K562 (cell line): Measurements from ENCODE around the gene DCST1. TPM values are rescaled to one million over a fixed set of nuclear protein-coding genes. Genes with fewer than 3 reads are reported as not detected.
A peak's percentile ranks its signal among the peaks of the same experiment; 100 is the strongest.

Experiments
- E2F3 ChIP-seq: fragments of 250-450 bp; sonication (Bioruptor Pico); IDR thresholded peaks from 2 replicates; pipeline ENCODE4 v1.4.0; 2020; ENCODE audit warnings: mild to moderate bottlenecking
- FOXA1 ChIP-seq: fragments of 450-650 bp; IDR thresholded peaks from 2 replicates; pipeline ENCODE4 v1.6.1; 2016; ENCODE audit warnings: mild to moderate bottlenecking, borderline replicate concordance
- NCOA6 ChIP-seq: fragments of 450-650 bp; IDR thresholded peaks from 2 replicates; pipeline ENCODE4 v1.6.1; 2017; ENCODE audit warnings: mild to moderate bottlenecking
- NFIC ChIP-seq: fragments of 450-650 bp; IDR thresholded peaks from 2 replicates; pipeline ENCODE4 v1.6.1; 2017; ENCODE audit warnings: mild to moderate bottlenecking, inconsistent platforms
- NR2C2 ChIP-seq, 2 experiments: fragments of 200-800 bp in 1 of 2; sonication (Bioruptor generic) in 1 of 2; sonication (generic) in 1 of 2; formaldehyde crosslinking in 1 of 2; IDR thresholded peaks; 2 replicates each; pipeline versions ENCODE4 v1.6.1 to v1.8.0; 2016 to 2022; ENCODE audit warnings: mild to moderate bottlenecking in 1 of 2, missing compliant biosample characterization in 1 of 2, missing genetic modification characterization in 1 of 2, missing genetic modification reagents in 1 of 2
- NR2F6 ChIP-seq: fragments of 450-650 bp; formaldehyde crosslinking; IDR thresholded peaks from 2 replicates; pipeline ENCODE4 v1.4.0; 2020; ENCODE audit warnings: mild to moderate bottlenecking
- SMARCB1 ChIP-seq: IDR thresholded peaks from 2 replicates; pipeline ENCODE4 v1.6.1; 2011; ENCODE audit warnings: improper control_type of control experiment, low read depth; ENCODE audit not compliant: insufficient read length
- SRSF3 ChIP-seq: fragments of 200-400 bp; formaldehyde crosslinking; IDR thresholded peaks from 2 replicates; pipeline ENCODE4 v1.6.1; 2016; ENCODE audit warnings: mild to moderate bottlenecking, low read length, moderate library complexity; ENCODE audit not compliant: insufficient read depth
- ZNF24 ChIP-seq: fragments of 450-650 bp; IDR thresholded peaks from 2 replicates; pipeline ENCODE4 v1.6.1; 2016
- polyA plus RNA-seq, 8 experiments: library from polyadenylated mRNA; depleted of rRNA in 4 of 8; stranded (reverse) in 5 of 8; unstranded in 3 of 8; fragments of >200 nt; fragmentation: Nextera tagmentation in 2 of 8; fragmentation: Illumina TruSeq in 1 of 8; extraction: Ambion mirVana in 2 of 8; extraction: Trizol in 1 of 8; gene quantifications; 2 replicates each; pipeline versions ENCODE4 v1.2.1 to v1.2.3, GENCODE V29; 2011 to 2014; ENCODE audit warnings: inconsistent platforms in 1 of 8, missing spikeins in 1 of 8
- total RNA-seq, 7 experiments: library from RNA; depleted of rRNA in 6 of 7; stranded (reverse); fragments of >200 nt in 6 of 7; fragmentation: Illumina TruSeq in 2 of 7; extraction: Trizol in 2 of 7; gene quantifications; 2 replicates each; pipeline versions ENCODE4 v1.2.1 to v1.2.3, GENCODE V29; 2011 to 2021; ENCODE audit warnings: low replicate concordance in 1 of 7
- TF ChIP-seq, protein P1 (sequence below): fragments of 450-650 bp; IDR thresholded peaks from 2 replicates; pipeline ENCODE4 v1.6.1; 2018; ENCODE audit not compliant: partially characterized antibody
- TF ChIP-seq, protein P2 (sequence below): fragments of 450-650 bp; IDR thresholded peaks from 2 replicates; pipeline ENCODE4 v1.6.1; 2016
- TF ChIP-seq, protein P3 (sequence below), 3 experiments: fragments of 200-800 bp in 1 of 3; fragments of 250-450 bp in 1 of 3; fragments of 450-650 bp in 1 of 3; sonication (Bioruptor Pico) in 1 of 3; sonication (Bioruptor generic) in 1 of 3; formaldehyde crosslinking in 1 of 3; IDR thresholded peaks; 2 replicates each; pipeline versions ENCODE4 v1.6.1 to v1.8.0; 2016 to 2022; ENCODE audit warnings: mild to moderate bottlenecking in 2 of 3, missing genetic modification characterization in 2 of 3, missing compliant biosample characterization in 1 of 3, moderate library complexity in 1 of 3
- TF ChIP-seq, protein P4 (sequence below): fragments of 250-450 bp; sonication (Bioruptor Pico); IDR thresholded peaks from 2 replicates; pipeline ENCODE4 v1.8.0; 2021; ENCODE audit warnings: moderate library complexity, mild to moderate bottlenecking, inconsistent platforms
- TF ChIP-seq, protein P5 (sequence below): IDR thresholded peaks from 2 replicates; pipeline ENCODE4 v1.6.1; 2011; ENCODE audit warnings: borderline replicate concordance, low read depth, mild to moderate bottlenecking, moderate library complexity, low read length; ENCODE audit not compliant: insufficient read depth, poor library complexity, severe bottlenecking

The DCST1 gene
- total and polyA plus RNA-seq, 9 of the 15 experiments (the other 6 are each of a cell fraction or from before 2014, with no cell fraction given), result not detected

DNA sequence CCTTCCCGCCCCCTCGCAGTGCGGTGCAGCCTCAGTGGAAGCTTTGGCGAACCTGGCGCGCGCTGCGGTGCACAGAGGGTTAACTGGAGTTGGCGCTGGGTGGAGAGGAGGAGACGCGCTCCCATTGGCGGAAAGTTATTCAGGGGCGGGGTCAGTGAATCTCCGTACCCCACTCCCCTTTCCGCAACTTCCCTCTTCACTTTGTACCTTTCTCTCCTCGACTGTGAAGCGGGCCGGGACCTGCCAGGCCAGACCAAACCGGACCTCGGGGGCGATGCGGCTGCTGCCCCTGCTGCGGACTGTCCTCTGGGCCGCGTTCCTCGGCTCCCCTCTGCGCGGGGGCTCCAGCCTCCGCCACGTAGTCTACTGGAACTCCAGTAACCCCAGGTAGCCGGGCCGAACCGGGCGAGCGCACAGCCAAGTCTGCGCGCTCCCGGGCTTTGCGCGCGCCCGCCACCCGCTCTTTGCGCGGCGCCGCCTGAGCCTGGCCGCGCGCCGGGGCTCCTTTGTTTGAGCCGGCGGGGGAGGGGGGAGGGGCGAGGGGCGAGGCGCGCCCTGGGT is 30.0 kb downstream of the DCST1 start, which contains the start of gene EFNA4 (continued):
- TF ChIP-seq, protein P1, sequence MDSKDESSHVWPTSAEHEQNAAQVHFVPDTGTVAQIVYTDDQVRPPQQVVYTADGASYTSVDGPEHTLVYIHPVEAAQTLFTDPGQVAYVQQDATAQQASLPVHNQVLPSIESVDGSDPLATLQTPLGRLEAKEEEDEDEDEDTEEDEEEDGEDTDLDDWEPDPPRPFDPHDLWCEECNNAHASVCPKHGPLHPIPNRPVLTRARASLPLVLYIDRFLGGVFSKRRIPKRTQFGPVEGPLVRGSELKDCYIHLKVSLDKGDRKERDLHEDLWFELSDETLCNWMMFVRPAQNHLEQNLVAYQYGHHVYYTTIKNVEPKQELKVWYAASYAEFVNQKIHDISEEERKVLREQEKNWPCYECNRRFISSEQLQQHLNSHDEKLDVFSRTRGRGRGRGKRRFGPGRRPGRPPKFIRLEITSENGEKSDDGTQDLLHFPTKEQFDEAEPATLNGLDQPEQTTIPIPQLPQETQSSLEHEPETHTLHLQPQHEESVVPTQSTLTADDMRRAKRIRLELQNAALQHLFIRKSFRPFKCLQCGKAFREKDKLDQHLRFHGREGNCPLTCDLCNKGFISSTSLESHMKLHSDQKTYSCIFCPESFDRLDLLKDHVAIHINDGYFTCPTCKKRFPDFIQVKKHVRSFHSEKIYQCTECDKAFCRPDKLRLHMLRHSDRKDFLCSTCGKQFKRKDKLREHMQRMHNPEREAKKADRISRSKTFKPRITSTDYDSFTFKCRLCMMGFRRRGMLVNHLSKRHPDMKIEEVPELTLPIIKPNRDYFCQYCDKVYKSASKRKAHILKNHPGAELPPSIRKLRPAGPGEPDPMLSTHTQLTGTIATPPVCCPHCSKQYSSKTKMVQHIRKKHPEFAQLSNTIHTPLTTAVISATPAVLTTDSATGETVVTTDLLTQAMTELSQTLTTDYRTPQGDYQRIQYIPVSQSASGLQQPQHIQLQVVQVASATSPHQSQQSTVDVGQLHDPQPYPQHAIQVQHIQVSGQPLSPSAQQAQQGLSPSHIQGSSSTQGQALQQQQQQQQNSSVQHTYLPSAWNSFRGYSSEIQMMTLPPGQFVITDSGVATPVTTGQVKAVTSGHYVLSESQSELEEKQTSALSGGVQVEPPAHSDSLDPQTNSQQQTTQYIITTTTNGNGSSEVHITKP, result peak; percentile 61
- TF ChIP-seq E2F3 (CRISPR knock-in tag) (no peak), NFIC (no peak; the same call in 1 of the 2 replicates), NR2C2 (CRISPR knock-in tag; IDR thresholded peaks at IDR 0.05) (no peak; the same call in 1 of the 2 replicates), NR2C2 (tag; IDR thresholded peaks at IDR 0.05) (no peak), NCOA6 (no peak), NR2F6 (no peak), ZNF24 (no peak), SMARCB1 (no peak), SRSF3 (no peak), FOXA1 (no peak)
- TF ChIP-seq, protein P2, sequence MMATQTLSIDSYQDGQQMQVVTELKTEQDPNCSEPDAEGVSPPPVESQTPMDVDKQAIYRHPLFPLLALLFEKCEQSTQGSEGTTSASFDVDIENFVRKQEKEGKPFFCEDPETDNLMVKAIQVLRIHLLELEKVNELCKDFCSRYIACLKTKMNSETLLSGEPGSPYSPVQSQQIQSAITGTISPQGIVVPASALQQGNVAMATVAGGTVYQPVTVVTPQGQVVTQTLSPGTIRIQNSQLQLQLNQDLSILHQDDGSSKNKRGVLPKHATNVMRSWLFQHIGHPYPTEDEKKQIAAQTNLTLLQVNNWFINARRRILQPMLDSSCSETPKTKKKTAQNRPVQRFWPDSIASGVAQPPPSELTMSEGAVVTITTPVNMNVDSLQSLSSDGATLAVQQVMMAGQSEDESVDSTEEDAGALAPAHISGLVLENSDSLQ, result no peak
- TF ChIP-seq, protein P3, sequence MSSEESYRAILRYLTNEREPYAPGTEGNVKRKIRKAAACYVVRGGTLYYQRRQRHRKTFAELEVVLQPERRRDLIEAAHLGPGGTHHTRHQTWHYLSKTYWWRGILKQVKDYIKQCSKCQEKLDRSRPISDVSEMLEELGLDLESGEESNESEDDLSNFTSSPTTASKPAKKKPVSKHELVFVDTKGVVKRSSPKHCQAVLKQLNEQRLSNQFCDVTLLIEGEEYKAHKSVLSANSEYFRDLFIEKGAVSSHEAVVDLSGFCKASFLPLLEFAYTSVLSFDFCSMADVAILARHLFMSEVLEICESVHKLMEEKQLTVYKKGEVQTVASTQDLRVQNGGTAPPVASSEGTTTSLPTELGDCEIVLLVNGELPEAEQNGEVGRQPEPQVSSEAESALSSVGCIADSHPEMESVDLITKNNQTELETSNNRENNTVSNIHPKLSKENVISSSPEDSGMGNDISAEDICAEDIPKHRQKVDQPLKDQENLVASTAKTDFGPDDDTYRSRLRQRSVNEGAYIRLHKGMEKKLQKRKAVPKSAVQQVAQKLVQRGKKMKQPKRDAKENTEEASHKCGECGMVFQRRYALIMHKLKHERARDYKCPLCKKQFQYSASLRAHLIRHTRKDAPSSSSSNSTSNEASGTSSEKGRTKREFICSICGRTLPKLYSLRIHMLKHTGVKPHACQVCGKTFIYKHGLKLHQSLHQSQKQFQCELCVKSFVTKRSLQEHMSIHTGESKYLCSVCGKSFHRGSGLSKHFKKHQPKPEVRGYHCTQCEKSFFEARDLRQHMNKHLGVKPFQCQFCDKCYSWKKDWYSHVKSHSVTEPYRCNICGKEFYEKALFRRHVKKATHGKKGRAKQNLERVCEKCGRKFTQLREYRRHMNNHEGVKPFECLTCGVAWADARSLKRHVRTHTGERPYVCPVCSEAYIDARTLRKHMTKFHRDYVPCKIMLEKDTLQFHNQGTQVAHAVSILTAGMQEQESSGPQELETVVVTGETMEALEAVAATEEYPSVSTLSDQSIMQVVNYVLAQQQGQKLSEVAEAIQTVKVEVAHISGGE (CRISPR knock-in tag; IDR thresholded peaks at IDR 0.05), result peak in 1 of 3 experiments; percentile 79; a peak in 1 of 6 replicates
- TF ChIP-seq, protein P4, sequence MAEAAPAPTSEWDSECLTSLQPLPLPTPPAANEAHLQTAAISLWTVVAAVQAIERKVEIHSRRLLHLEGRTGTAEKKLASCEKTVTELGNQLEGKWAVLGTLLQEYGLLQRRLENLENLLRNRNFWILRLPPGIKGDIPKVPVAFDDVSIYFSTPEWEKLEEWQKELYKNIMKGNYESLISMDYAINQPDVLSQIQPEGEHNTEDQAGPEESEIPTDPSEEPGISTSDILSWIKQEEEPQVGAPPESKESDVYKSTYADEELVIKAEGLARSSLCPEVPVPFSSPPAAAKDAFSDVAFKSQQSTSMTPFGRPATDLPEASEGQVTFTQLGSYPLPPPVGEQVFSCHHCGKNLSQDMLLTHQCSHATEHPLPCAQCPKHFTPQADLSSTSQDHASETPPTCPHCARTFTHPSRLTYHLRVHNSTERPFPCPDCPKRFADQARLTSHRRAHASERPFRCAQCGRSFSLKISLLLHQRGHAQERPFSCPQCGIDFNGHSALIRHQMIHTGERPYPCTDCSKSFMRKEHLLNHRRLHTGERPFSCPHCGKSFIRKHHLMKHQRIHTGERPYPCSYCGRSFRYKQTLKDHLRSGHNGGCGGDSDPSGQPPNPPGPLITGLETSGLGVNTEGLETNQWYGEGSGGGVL (CRISPR knock-in tag), result no peak
- TF ChIP-seq, protein P5, sequence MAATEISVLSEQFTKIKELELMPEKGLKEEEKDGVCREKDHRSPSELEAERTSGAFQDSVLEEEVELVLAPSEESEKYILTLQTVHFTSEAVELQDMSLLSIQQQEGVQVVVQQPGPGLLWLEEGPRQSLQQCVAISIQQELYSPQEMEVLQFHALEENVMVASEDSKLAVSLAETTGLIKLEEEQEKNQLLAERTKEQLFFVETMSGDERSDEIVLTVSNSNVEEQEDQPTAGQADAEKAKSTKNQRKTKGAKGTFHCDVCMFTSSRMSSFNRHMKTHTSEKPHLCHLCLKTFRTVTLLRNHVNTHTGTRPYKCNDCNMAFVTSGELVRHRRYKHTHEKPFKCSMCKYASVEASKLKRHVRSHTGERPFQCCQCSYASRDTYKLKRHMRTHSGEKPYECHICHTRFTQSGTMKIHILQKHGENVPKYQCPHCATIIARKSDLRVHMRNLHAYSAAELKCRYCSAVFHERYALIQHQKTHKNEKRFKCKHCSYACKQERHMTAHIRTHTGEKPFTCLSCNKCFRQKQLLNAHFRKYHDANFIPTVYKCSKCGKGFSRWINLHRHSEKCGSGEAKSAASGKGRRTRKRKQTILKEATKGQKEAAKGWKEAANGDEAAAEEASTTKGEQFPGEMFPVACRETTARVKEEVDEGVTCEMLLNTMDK, result no peak
